NOMO-1 treated with dmso at 0.1 percent for 144 hours (cell line): ENCODE measurements around the gene STK39.

ENCODE experiments used
- DNase-seq: peaks from one replicate; lab custom pipeline; 2025; ENCODE audit not compliant: unreplicated experiment; lab: John Stamatoyannopoulos, UW

The STK39 gene

DNA sequence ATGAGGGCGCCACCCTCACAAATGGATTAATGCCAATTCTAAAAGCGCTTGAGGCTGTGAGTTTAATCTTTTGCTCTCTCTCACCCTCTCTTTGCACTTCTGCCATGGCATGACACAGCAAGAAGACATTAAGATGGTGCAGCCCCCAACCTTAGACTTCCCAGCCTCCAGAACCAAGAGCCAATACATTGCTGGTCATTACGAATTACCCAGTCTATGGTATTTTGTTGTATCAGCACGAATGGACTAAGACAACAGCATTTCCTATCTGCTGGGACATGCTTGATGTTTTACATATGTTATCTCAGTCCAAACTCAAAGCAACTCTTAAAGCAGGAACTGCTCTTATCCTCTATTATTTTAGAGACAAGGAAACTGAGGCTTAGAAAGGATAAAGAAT, 222.9 kb downstream of the STK39 start:
- no peak for DNase-seq

DNA sequence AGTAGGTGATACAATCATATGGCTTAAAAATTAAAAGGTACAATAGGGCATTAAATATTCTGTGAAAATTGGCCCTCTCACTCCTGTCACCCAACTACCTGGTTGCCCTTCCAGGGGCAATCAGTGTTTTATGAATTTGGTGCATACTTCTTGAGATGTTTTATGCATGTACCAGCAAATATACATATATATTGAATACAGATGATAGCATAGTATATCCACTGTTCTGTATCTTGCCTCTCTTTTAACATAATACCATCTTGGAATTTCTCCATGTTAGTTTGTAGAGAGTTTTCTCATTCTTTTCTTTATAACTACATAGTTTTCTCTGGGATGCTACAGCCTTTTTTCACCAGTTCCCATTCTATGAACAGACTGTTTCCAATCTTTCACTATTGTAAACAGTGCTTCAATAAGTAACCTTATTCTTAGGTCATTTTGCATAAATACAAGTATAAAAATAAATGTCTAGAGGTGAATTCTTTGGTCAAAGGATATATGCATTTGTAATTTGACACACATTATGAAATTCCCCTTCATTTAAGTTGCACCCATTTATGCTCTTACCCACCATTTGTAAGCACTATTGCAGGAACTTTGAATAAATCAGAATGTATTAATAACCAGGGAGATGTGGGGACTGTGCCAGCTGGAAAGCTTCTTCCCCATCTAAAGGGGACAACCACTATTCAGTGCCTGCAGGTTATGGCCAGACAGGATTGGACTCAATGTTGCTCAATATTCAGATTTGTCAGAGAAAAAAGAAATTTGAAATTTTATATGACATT, 225.4 kb downstream of the STK39 start:
- no peak for DNase-seq

DNA sequence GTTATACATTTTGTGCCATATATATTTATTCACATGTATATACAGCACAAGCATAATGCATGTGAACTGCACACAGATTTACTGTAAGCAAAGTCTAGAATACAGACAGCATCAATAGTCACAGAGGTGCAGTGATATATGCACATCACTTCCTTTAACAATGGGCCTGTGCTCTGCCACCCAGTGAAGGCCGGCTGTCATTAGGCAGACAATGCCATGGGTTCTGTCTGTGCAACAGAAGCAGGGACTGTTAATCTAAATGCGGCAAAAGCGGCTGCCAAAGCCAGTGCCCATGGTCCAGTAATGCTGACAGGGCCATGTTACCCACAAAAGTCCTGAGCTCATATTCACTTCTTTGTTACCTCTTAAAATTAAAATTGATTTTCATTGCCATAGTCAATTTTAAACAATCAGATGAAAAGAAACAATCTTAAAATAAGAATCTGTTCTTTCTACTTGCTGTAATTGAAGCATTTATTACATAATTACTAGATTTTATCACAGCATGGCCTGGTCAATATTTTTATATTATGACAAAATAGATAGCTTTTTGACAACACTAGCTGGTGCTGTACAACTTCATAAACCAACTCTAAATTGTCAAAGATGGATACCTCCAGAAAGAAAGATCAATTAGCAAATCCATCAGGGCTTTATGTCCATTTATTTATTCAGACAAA, 232.0 kb downstream of the STK39 start:
- DNase-seq: no peak

DNA sequence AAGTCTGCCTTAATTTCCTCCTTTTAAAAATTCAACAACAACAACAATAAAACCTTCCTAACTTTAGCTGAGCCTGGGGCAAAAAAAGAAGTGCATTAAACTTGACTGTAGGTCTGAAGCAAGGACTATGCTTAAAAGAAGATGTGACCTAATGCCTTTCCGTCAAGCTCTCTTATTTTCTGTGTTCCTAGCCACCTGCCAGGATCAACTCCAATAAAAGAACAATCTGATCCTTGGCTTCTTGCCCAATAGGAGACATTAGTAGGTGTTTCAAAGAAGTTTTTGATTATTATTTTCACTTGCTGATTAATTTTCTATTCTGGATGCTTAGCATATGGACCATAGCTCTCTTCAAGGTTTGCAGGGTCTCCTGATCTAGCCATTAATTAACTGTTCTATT, 237.5 kb downstream of the STK39 start:
- DNase-seq: no peak

DNA sequence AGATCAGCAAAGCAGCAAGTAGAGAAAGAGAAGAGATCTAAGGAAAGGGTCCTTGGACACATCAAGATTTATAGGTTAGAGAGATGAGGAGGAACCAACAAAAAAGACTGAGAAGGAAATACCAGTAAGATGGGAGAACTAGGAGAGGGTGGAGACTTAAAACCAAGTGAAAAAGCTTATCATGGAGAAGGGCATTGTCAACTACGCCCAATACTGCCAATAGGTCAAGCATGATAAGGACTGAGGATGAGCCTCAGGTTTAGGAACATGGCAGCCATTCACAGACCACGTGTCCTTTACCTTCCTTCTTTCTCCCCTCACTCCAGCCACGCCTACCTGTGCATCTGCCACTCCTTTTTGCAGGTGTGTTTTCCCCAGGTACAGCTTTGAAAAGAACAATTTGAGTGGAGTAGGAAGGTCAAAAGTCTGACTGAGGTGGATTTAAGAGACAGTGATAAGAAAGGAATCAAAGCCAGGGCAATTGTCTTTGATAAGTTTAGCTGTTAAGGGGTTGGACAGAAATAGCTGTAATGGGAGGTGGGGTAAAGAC, 238.7 kb downstream of the STK39 start:
- no peak for DNase-seq

DNA sequence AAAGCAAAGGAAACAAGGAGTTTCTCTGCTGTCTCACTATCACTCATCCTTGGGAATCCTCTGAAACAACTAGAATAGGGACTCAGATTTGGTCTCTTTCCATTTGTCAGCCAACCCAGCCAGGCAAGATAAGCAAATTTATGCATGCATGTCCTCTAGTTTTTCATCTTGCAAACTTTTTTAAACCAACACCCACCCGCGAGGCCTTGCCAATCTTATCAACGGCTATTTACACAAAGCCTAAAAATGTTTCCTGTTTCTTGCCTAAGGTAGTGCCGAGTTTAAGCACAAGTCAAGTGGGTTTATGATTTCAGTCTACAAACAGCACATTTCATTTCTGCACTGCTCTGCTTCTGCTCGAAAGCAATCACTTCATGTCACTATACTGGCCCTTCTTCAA, 240.9 kb downstream of the STK39 start:
- no peak for DNase-seq

DNA sequence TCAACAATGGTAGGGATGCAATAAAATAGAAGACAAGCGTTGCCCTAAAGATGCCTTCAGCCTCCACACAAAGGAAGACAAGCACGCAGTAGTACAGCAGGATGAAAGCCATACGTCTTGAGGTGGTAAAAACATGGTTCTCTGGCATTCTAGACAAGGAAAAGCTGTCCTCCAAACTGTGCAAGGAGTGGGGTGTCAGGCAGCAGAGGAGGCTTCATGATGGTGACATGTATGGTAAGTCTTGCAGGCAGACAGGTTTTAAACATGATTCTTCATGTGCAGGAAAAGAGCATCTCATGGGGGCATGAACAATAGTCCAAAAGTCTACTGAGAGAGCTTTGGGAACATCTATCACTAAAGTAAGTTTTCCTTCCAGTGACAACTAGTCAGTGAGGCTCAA, 241.8 kb downstream of the STK39 start:
- DNase-seq: no peak

DNA sequence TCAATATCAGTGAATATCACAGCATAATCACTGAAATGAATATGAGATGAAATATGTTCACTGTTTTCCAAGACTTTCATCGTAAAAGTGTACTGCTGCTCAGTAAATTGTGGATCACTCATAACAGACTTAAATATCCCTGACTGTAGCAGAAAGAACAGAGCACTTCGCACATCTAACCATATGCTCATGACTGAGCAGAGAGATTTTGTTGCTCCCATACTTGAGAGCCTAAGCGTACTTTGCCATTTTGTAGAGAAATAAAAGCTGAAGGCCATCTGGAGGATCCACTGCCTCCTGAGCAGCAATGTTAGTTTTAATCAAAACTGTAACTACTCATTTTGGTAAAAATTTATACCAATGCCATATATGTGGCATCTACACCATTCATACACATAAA, 243.5 kb downstream of the STK39 start:
- no peak for DNase-seq

DNA sequence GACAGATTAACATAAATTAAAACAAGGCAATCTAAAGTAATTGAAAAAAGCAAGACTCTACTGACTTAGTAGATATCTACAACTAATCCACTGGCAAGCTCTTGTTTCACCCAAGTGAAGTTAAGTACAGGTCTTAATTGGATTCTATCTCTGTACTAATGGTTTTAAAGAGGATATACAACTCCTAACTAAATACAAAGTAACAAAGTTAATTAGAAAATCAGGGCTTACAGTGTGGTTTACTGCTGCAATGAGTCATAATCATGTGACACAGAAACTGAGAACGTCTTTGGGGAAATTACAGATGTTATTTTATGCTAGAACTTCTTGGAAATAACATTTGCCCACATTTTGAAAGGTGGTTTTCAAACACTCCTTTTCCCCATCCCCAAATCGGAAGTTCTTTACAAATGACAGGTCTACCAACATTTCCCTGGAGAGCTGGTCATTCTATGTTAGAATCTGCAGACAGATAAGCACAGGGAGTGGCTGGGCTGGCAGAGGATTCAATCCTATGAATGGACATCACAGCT, 245.3 kb downstream of the STK39 start:
- DNase-seq: no peak

DNA sequence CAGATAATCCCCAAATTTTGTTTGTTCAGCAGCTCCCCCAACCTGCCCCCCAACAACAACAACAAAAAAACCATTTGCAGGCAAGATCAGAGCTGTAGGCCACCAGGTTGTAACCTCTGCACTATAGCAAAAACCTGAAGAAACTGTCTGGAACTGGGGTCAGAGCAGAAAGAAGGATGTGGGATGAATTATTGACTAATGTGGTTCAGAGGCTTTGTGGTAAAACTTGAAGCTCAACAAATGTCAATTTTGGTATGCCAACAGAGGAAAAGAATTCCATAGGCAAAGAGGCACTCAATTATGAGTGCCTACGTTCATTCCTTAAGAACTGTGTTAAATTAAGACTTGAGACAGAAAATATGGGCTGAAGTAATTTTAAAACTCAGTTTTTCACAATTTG, 255.1 kb downstream of the STK39 start:
- no peak for DNase-seq

DNA sequence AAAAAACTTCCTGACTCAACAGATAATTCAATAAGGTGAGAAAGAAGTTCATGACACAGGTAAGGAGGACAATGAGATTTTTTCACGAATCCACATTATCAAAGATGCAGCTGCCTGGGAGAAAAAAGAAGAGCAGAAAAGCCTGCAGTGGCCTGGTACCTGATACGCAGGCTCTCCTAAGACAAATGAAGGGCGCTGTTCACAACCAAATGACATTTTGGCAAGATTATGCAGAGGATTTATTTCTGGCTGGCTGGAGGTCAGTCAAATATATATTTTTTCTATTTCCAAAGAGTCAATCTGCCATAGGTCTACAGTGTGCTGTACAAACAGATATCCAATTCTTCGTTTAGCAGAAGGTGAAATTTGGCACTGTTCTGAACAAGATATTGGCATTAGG, 257.3 kb downstream of the STK39 start:
- DNase-seq: no peak

DNA sequence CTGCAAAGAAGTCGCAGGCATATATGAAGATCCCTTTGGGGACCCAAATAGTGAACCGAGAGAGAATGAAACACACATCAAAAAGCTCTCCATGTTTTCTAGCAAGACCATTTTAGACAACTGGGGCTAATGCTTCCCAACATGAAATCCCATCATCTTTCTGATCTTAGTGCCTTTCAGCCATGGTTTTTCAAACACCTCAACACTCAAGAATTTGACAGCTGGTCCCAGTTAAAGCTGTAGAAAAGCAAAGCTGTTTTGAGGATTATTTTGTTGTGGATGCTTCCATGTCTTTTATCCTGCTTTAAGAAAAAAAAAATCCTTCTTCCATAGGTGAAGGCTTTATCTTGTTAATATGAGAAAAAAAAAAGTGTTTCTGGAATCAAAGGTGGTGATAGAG, 259.1 kb downstream of the STK39 start:
- no peak for DNase-seq

DNA sequence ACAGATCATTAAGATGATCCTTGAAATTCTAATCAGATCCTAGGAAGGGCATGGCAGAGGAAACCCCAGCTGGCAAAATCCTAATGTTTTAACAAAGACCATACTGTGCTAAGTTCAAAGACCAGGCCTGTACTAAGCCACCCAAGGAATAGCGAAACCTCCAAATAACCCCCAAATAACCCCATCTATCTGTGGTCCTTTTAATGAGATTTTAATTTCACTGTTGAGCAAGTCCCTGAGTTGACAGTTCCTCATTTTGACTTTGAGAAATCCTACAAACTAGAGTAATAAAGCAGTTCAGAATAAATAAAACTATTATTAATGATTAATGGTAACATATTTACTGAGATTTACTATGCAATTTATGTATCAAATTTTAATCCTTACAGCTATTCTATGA, 259.8 kb downstream of the STK39 start:
- DNase-seq: peak; percentile 41

DNA sequence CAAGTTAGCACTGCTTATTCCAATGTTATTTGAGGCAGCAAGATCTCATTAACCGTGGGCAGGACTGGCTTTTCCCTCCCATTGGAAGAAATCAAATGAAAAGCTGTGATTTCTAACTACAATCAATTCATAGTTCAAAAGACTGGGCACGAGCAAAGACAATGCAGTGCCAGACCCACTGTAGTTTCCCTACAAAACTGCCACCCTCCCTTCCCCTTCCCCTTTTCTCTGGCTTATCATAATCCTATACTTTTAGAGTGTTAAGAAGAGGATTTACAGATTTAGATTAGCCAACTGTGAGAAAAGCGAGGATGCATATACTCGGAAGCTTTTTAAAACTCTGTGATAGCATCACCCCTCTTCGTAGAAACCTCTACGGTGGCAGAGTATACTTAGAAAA, 260.4 kb downstream of the STK39 start:
- DNase-seq: no peak

DNA sequence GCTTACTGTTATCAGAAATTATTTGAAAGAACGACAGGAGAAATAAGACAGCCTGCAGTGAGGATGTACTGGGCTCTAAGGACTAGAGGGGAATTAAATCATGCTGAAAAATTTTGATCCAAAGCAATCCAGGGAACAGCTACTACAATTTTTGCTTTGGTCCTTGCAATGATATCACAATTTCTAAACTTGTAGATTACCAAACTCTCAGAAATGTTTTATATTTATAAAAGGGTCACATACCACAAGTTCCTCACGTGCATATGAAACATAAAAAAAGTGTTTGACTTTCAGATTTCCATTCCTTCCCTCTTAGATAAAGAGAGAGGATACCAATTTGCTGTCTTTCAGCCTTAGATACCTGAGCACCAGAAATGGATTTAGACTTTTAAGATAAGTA, 261.2 kb downstream of the STK39 start:
- no peak for DNase-seq

DNA sequence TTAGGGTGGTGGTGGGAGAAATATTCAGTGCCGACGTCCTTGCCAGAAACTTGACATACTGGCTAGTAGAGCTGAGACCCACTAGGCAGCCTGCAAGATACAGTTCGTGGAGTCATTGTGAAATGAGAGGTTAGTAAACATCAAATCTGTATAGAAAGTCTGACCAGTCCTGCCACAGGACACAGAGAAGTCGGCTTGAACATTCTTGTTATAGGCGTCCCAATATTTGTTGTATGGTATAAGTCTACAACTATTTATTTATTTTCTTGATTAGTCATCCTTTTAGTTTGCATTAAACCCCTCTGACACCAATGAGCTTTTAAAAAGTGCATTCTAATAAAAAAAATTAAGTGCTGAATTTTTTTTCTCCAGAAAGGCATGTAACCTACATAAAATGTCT, 265.4 kb downstream of the STK39 start:
- no peak for DNase-seq

DNA sequence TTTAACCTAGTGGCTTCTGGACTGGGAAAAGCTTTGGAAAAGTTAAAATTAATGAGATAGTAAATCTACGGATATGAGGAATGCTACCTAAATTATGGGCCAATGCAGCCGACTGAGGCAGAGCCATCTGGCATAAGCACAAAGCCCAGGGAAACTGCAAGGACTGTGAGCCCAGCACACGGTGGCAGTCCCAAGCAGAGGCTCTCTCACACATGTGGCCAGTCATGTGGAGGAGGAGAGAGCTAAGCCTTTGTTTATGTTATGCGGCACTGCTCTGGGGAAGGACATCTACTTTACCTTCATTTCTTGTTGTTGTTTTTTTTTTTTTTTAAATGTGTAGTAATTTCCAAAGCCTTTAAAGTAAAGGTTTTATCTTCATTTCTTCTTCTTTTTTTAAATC, 267.0 kb downstream of the STK39 start:
- DNase-seq: no peak

DNA sequence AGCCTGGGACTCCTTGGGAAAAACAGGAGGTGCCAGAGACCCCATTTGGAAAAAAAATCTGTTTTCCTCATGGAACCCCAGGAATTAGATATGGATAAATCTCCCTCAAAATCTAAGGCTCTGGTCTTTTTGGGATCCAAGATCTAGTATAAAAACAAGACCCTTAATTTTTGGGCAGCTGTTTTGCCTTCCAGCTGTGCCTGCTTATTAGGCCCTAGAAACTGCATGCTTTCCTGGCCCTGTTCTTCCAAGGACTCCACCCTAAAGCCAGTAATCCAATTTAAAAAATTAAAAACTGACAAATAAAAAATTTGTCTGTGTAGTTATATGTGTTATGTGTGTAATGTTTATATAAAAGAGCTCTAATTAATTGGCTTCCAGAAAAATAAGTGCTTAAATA, 274.6 kb downstream of the STK39 start:
- no peak for DNase-seq

DNA sequence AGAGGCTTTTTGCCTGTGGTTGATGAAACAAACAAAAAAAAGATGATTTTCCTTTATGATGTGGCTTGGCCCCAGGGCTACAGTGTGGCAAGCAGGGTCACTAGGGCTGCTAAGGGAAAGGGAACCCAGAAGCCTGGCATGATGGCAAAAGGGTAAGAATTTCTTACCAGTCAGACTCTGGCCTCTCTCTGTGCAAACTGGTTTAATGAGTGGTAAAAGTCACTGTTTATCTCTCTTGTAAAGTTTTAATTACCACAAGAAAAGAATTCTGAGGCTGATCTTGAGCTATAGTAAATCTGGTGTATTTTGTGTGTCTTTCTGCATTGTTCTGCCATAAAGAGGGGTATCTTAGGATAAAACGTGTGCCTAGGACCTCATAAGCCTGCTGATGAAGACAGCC, 275.4 kb downstream of the STK39 start:
- DNase-seq: no peak

DNA sequence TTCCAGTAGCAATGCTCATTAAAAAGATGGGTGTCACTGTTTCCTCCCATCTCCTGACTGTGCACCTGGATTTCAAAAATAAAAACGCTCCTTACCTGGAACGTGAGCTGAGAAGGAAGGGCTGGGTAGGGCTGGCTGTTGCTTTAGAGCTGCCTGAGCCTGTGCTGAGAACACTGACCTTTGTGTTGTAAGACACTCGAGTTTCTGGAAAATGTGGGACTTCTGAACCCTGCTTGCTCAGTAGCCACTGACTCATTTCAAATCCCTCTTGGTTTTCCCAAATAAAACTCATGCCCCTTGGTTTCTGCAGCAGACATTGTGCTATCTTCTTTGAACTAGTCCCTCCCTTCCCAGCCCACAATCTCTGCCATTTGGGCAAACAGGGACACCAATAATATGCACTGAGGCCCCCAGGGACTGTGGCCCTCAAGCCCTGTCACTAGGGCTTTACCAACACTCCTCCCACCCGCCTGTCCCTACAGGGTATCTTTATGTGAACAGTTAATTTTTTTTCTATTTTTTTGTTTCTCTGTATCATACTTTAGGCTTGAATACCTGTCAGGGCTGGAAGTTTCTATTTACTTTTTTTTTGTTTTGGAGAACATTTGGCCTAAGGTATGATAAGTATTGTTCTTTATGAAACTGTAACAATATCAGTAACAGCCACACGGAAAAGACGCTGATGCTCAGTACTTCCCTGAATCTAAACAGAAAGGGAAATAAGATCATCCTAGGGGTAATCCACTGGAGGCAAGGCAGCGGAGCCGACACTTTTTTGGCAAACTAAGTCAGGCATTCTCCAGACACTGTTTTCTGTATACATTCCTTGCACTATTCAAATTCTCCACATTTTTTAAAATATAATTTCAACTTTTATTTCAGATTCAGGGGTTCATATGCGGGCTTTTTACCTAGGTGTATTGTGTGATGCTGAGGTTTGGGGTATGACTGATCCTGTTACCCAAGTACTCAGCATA, 280.2 kb downstream of the STK39 start:
- DNase-seq: no peak
